ENCODE measurements around the gene HAND2.

Gene HAND2

GRCh38 chr4:173478201-173478912, 51.7 kb downstream of the HAND2 start:
- TF ChIP-seq ZFX (IDR thresholded peaks at IDR 0.05; ENCODE audit: borderline replicate concordance) (no peak), CTCF (IDR thresholded peaks at IDR 0.05) (no peak)
- H3K27ac ChIP-seq: no peak overlapping the region

- TF ChIP-seq ZFX (IDR thresholded peaks at IDR 0.05; ENCODE audit: borderline replicate concordance) (no peak), CTCF (IDR thresholded peaks at IDR 0.05) (no peak)
- no peak overlapping the region for H3K27ac ChIP-seq
Observed at GRCh38 chr4:173477016-173477415, 53.0 kb downstream of the HAND2 start.

All from 22Rv1 (cell line).